Stimulated activated CD4-positive, alpha-beta T cell treated with anti-CD3 and anti-CD28 coated beads, Interleukin-12 subunit alpha, Interleukin-12 subunit beta, amount 100 ng/mL, for 24 hours (primary cell): ENCODE measurements around the gene EMSY.
"Not testable (repeated sequence)": the region's sequence is repeated elsewhere in the genome, so short reads cannot be mapped to it uniquely, and the experiment has no call there.

Source experiments
- DNase-seq, 2 experiments: peaks; one replicate each; pipeline ENCODE4 v3.0.0-alpha.2; 2020; ENCODE audit warnings: low read depth in 2 of 2

EMSY gene

DNA sequence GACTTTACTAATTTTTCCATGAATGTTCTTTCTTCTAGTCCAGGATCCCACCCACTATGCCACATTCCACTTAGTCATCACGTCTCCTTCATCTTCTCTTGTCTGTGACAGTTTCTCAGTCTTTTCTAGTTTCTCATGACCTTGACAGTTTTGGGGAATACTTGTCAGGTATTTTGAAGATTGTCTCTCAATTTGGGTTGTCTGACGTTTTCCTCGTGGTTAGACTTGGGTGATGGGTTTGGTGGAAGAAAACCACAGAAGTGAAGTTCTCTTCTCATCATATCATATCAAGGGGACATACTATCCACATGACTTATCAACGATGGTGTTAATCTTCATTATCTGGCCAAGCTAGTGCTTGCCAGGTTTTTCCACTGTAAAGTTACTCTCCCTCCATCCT lies 123.3 kb downstream of the EMSY start:
- DNase-seq, result no peak

DNA sequence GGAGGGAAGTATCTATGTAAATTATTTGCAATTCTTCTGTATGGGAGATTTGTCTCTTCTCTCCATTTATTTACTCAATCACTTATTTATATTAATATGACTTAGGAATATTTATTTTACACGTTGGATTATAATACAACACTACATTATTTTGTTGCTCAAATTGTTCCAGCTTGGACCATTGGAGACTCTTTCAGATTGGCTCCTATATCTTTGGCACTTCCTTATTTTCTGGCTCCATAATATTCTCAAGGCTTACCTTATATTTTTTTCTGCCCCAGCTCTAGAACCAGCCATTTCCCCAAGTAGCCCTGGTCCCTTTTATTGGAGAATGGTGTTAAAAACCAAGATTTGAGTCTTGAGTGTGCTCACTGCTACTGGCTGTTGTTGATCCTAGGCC lies 123.8 kb downstream of the EMSY start:
- DNase-seq, result no peak

DNA sequence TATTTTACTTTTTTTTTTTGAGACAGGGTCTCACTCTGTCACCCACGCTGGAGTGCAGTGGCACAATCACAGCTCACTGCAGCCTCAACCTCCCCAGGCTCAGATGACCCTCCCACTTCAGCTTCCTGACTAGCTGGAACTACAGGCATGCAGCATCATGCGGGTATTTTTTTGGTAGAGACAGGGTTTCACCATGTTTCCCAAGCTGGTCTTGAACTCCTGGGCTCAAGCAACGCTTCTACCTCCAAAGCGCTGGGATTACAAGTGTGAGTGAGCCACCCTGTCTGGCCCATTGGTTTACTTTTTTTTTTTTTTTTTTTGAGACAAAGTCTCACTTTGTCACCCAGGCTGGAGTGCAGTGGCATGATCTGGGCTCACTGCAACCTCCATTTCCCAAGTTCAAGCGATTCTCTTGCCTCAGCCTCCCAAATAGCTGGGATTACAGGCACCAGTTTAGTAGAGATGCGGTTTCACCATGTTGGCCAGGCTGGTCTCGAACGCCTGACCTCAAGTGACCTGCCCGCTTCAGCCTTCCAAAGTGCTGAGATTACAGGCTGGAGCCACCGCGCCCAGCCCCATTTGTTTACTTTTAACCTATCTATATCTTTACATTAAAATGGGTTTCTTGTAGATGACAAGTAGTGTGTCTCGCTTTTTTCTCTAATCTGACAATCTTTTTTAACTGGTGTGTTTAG lies 127.5 kb downstream of the EMSY start:
- not testable (repeated sequence) for DNase-seq

DNA sequence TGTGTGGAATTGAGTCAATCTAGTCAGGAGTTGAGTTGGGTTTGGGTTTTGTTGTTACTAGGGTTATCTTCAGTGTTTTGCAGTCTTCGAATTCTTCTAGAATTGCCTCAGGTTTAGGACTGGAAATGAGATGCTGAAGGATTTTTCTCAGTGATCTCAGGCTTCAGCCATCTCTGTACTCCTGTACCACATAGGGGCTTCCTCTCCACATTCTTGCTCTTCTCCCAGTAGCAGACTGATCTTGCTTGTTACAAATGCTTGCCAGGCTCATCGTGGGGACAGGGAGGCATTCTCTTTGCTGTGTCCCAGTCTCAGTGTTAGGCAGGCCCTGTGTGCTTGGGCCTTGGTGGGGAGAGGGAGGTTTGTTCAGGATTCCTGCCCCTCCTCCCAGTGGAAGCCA lies 129.6 kb downstream of the EMSY start:
- no peak for DNase-seq

DNA sequence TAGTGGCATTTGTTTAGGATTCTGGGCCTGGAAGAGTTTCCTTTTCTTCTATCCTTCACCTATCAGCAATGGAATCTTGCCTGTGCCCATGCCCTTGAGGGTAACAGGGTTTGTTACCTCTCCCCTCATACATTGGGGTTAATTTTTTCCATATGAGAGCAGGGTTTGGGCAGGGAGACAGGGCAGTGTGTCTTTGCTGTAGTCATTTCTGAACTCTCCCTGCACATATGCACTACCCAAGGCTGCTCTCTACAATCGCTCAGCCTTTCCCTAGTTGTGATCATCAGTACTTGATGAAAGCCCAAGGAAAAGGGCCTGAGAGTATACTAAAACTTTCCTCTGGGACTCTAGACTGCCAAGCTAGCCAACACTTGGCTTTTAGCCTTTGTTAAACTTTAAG lies 130.1 kb downstream of the EMSY start:
- no peak for DNase-seq

DNA sequence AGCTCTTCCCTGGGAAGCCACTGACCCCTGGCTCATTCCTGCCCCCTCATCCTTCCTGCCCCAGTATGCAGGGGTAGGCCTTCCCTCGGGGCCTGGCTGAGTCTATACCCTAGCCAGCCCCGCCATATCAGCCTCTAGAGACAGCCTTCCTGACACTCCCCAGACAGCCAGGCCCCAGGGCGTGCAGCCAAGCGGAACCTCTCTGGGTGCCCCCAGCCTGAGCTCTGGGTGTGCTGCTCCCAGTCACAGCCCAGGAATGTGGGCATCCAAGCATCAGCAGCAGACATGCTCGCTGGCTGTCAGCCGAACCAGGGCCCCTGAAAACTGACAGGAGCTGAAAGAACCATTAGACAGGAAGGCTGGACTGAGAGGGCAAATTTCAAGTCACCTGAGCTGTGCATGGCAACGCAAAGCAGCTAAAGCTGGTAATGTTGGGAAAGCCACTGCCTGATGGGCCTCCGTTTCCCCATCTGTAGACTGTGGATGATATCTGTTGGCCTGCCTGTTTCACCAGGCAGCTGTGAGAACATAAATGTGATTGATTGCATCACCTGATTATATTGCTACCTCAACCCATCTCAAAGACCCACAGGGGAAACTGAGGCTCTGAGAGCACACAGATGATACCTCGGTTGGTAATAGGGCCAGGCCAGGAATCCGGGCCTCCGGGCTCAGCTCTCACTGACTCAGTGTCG lies 132.6 kb downstream of the EMSY start:
- no peak for DNase-seq

DNA sequence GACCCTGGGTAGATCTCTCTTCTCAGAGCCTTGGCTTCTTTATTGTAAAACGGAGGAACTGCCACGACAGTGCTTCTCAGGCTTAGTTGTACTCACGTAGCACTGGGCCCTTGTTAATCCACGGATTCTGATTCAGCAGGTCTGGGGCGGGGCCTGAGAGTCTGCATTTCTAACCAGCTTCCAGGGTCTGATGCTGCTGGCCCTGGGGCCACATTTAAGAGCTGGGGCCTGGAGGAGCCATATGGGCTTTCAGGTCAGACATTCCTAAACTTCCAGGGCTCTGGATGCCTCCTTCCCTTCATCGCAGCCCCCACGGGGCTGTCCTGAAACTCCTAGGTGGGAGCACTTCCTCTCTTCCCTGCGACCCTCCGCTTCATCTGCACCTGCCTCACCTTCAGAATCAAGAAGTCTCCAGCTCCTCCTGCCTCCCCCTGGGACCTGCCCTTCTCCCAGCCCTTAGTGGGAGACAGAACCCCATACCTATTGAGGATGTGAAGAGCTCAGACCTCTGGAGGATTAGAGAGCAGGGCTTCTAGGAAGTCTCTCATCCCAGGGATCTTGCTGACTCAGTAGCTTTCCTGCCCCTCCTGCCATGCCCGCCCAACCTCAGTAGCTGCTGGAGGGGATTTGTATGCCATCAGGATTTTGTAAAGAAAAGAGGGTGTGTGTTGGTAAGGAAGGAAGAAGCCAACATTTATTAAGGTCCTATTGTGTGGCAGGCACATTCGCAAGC lies 133.3 kb downstream of the EMSY start:
- no peak for DNase-seq

DNA sequence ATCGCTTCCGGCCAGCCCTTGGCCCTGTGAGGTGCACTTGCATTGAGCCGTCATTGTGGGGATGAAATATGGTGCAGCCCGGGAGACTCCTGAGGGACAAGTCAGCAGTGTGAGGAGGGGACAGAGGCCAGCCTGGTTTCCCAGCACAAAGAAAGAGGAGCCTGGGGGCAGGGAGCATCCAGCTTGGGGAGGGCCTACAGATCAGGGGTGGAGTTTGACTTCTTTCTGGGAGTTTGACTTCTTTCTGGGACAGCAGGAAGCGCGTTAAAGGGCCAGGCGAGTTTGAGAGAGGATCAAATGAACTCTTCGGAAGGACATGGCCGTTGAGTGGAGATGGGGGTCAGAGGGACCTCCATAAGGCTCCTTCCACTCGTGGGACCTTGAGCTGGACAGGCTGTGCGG lies 133.8 kb downstream of the EMSY start:
- no peak for DNase-seq

DNA sequence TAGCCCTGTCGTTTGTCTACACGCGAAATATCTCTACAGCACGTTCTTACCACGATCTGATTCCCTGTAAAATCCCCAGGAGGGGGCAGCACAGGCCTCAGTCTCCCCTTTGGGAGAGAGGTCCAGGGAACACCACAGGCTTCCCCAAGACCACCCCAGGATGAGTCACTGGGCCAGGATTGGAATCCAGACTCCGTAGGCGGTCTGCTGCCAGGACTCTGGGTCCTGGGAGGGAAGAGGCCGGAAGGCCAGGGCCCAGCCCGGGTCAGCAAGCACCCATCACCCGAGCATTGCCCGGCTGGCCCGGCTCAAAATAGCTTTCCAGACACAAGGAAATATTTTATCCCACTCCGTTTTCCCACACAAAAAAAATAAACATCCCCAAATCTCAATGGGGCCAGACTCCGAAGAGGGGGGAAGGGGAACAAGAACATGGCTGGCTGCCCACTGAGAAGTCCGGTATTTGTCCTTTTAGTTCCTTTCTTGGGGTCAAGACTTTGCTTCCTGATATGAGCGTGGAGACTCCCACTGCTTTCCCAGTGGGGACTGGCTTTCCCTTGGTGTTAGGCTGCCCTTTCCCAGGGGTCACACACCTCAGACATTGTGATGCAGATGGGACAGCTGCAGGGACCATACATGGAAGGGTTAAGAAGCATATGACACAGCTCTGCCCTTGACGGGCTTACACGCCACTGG lies 134.4 kb downstream of the EMSY start:
- DNase-seq, result no peak

DNA sequence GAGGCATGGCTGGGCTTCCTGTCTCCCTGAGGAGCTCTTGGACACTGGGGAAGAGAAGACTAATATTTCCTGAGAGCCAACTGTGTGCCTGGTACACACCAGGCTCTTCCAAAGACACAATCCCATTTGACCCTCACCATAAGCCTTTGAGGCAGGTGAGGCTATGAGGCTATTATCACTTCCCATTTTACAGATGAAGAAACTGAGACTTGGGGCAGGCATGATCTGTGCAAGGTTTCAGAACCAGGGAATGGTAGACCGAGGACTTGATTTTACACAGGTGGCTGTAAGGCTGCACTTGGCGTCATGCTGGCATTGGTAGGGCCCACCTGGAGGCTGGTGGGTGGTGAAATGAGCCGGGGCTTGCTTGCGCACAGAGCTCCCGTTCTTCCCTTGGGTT lies 134.9 kb downstream of the EMSY start:
- no peak for DNase-seq

DNA sequence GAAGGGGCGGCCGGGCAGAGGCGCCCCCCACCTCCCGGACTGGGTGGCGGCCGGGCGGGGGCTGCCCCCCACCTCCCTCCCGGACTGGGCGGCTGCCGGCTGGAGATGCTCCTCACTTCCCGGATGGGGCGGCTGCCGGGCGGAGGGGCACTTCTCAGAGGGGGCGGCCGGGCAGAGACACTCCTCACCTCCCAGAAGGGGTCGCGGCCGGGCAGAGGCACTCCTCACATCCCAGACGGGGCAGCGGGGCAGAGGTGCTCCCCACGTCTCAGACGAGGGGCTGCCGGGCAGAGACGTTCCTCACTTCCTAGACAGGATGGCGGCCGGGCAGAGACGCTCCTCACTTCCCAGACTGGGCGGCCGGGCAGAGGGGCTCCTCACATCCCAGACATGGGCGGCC lies 137.7 kb downstream of the EMSY start:
- not testable (repeated sequence) for DNase-seq

DNA sequence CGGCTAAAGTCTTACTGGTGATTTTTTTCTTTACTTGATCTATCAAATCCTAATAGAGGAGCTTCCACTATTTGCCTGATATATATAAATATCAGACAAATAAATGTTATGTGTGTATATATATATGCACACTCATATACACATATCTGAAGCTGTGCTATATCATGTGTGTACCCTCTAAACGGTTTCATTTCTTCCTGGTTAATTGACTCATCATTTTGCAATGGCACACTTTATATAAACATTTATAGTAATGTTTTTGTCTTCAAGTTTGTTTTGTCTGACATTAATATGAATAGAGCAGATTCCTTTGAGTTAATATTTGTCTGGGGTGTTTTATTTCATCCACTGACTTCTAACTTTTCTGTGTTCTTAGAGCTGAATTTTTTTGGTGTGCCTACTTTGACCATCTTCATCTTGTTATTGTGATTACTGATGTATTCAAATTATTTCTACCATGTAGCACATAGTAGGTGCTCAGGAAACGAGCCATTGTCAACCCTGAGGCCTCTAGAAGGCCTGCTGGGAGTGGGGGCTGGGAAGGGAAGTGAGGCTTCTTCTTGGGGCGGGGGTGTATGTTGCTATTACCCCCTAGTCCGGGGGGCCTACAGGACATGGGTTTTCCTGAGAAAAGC lies 143.1 kb downstream of the EMSY start:
- no peak for DNase-seq

DNA sequence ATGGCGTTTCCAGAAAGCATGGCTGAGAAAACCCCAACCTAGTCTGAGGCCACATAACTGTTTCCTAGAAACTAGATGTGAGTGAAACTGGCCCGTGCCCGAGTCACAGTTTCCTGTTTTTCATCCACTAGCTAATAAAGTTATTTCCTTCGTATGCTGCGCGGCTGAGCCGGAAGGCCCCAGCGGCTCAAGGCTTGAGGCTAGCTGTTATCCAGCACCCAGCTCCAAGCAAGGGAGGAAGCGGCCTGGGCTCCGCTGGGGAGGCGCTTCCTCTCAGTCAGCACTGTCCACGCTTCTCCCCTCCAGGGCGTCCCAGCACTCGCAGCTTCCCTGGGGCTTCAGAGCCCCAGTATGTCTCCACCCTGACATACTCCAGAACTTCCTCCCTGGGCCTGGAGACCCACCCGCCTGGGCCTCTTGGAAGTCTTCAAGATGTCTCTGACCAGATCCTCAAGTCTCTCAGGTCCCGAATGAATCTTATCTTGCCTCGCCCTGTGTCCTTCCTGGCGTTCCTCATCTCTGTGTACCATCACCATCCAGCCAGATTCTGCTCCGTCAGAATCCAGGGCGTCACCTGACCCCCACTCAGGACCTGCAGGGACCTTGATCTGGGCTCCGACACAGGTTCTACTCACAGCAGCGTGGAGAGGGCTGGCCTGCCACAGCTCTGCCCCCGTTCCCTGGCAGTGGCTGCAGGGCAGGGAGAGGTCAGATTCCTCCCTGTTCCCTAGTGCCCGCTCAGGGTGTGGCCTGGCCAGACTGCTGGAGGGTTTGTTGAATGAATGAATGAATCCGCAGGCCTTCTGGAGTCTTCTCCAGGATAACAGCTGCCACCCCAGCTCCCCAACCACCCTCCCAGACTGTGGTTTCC lies 143.9 kb downstream of the EMSY start:
- peak; percentile 6 to 52 for DNase-seq

DNA sequence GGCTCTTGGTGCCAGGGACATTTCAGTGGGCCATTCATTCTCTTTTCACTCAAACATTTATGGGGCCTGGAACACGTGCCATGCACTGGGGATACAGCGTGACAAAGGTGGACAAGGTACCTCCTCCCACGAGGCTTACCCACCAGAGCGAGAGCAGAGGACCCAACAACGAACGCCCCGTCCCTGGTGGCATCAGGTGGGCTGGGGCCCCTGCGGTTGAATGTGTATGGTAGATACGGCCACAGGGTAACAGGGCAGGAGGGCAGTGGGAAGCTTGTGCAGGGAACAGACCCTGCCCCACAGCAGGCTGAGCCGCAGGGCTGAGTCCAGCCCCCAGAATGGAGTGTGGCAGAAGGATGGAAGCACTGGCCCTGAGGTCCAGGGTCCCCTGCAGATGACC lies 144.7 kb downstream of the EMSY start:
- no peak for DNase-seq

DNA sequence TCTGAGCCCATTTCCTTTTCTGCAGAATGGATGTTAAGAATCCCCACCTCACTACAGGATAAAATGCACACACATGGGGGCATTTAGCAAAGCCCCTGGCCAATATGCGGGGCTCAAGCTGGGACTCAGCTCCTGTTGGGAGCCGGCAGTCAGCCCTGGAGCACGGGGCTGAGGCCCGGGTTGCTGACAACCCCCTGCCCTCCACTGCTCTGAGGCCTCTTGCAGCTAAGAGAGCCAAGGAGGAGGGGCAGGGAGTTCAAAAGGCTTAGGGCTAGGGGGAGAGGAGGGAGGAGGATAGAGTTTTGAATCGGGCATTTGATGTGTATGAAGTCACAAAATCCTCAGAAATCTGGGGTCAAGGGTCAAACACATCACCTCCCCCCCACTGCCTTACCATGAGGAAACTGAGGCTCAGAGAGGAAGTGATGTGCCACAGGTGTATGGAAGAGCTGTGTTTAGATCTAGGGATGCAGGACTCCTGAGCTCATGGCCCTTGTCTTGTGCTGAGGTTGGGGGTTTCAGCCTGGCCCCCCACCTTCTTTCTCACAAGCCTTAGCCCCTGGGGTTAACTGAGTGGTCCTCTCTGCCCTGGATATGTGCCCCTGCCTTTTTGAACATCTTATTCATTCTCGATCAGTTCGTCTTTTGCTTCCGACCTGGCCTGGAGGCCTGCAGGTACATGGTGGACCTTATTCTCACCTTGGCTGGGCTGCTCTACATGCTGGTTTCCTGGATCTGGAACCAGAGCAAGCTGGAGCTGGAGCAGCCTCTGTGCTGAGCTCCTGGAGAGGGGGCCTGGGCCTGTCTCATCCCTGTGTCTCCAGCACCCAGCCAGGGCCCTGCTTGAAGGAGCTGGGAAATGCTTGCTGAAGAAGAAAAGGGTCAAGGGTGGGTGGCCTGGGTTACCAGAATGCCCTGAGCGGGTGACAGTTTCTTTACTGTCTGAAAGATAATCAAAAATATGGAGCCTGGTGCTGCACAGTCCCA lies 145.4 kb downstream of the EMSY start:
- DNase-seq, result no peak

DNA sequence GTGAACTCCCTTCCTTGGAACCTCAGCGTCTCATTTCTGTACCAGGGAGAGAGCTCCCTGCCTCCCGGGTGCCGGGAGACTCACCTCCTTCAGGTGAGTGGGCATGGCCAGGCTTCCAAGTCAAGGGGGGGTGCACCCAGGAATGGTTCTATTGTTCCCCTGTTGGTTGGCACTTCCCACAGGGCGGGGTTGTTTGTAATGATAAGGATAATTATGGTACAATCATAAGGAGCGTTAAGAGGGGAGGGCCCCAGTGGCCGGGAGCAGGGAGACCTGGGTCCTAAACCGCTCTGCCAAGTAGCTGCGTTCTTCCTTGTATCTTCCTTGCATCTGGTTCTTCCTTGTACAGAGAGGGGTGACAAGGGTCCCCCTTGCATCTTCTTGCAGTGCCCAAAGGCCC lies 146.6 kb downstream of the EMSY start:
- no peak for DNase-seq

DNA sequence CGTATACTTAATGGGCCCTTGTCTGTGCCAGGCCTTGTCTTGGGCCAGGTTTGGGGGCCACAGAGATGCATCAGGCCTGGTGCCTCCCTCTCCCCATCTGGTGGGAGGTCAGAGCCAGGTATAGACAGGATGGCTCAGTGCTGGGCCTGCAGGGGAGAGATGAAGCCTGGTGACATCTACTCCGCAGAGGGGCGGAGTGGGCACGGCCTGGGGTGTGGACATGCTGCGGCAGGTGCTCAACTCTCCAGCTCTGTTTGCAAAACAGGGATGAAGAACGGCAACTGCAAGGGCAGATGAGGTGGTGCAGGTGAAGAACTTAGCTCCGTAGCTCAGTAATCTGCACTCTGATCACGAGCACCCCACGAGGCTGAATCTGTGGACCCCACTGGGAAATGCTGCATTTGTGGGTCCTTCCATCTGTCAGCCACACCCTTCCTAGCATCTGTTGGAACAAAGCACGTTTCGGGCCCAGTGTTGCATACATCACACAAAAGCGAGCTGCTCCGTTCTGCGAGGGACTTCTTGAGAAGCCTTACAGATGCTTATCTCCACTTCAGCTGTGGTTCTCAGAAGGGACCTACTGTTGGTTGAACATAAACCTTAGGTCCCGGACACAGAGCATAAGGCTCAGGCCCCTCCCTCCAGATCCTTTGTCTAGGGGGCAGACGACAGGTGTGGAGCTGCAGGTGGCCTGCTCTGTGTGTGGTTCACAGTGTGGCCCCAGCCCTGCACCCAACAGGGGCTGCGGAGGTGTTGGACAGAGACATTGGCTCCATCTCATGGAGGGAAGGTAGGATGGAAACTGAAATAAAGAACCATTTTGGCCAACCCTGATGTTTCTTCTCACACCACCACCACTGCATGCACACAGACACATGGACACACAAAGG lies 147.5 kb downstream of the EMSY start:
- no peak for DNase-seq

DNA sequence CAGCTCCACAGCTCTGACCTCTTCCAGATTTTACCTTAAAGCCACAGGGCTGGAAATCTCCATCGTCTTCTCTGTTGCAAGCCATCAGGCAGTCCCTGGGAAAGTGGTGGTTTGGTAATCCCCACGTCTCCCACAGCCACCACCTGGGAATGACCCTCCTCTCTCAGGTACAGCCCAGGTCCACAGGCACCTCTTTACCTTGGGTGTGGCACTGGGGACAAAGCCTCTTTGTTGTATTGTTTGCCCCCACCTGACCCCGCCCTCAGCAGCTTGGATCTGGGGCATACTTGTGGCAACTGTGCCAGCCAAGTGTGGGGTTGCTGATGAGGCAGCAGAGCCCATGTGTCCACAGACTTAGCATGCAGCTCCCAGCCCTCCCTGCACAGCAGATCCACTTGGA lies 148.1 kb downstream of the EMSY start:
- DNase-seq, result no peak

DNA sequence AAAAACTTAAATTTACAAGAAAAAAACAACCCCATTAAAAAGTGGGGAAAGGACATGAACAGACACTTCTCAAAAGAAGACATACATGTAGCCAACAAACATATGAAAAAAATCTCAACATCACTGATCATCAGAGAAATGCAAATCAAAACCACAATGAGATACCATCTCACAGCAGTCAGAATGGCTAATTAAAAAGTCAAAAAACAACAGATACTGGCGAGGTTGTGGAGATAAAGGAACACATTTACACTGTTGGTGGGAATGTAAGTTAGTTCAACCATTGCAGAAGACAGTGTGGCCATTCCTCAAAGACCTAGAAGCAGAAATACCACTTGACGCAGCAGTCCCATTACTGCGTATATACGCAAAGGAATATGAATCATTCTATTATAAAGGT lies 150.3 kb downstream of the EMSY start:
- not testable (repeated sequence) for DNase-seq
